GM19468 (cell line): ENCODE data around the gene OXNAD1.

Source experiments
- ATAC-seq: cut with Tn5 transposase; IDR thresholded peaks from one replicate; pipeline ENCODE4 v1.9.1; 2021; ENCODE audit warnings: mild to moderate bottlenecking, moderate library complexity, moderate number of reproducible peaks; ENCODE audit not compliant: unreplicated experiment; ENCODE audit errors: extremely low read depth

The OXNAD1 gene

DNA sequence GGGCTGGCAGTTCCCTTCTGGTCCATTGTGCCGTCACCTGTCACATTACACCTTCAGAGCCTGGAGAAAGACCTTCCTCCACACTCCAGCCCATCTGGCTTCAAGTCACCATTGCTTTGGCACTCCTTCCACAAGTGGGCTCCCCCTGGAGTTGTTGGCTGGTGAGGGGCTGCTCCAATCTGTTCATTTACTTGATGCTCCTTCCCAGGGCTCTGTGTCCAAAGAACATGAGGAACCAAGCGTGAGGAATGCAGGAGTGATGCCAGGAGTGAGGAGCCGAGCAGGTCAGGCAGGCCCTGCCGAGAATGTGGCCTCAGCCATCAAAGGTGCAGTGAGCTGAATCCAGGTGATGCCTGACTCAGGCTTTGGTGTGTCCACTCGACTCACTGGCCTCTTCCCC is 57.2 kb downstream of the OXNAD1 start:
- no peak for ATAC-seq

DNA sequence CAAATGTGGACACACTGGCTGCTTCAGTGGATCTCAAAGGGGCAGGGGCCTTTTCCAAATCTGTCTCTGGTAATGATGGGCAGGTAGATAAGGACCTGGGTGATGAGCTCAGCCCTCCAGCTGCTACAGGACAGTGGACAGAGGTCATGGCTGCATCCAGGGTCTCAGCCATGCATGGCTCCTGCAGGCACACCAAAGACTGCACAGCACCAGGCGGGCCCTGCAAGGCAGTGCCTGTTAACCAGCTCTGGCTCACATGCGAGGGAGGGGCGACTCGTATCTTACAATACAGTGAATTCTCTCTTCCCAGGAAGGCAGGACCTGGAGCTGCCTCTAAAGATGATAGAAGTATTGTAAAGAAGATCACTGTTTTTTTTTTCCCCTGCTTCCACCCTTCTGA is 58.7 kb downstream of the OXNAD1 start:
- ATAC-seq: no peak

DNA sequence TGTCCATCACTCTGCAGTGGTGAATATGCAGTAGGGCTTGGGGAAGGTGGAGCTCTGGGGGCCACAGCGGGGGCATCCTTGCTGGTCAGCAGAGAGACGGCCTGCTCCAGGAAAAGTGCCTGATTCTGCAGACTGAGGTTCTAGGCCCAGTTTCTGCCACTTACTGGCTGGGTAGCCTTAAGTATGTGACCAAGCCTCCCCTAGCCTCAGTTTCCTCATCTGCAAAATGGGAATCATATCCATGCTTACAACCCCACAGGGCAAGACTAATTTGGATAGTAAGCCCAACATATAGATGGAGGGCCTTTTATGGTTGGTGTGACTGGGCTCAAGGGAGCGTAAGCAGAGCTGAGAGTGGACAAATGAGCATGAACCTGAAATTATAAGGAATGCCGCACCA is 60.8 kb downstream of the OXNAD1 start:
- no peak for ATAC-seq

DNA sequence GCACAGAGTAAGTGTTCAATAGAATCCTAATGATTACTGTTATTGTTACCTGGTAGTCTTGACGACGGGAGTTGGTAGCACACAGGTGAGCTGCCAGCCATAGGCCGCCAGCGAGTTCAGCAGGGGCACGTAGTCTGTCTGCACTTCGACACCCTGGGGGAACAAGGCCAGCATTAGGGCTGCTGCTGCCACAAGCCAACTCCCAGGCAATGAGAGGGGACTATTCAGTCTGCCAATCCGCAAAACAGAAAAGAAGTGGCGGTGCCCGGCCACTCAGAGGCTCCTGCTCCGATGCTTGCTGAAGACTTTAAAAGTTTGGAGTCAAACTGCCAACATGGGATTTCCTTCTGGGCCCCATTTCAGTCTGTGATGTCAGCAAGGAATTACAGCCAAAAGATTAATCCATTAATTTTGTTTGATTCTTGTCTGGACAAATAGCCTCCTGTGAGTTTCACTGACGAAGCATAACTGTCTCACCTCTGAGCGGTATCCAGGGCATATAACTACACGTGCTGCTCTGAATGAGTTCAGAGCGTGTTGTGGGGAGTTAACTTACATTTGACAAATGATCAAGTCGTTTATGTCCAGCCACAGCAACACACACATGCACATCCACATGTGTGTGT is 61.8 kb downstream of the OXNAD1 start:
- ATAC-seq: no peak

DNA sequence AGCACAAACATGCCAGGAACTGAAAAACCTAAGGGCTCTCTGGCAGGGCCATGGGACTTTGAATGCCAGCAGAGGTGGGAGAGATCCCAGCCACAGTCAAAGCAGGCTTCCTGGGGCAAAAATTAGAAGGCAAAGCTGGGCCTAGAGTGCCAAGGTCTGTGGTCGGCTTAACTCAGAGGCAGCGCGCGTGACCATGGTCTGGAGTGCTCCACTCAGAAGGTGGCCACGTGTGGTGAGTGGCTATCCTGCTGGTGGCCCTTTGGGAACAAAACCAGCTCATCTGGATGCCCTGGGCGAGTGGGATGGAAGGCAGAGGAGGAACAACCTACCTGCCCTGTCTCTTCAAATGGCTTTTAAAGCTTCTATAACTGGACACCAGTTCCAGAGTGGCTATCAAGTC is 63.1 kb downstream of the OXNAD1 start:
- no peak for ATAC-seq

DNA sequence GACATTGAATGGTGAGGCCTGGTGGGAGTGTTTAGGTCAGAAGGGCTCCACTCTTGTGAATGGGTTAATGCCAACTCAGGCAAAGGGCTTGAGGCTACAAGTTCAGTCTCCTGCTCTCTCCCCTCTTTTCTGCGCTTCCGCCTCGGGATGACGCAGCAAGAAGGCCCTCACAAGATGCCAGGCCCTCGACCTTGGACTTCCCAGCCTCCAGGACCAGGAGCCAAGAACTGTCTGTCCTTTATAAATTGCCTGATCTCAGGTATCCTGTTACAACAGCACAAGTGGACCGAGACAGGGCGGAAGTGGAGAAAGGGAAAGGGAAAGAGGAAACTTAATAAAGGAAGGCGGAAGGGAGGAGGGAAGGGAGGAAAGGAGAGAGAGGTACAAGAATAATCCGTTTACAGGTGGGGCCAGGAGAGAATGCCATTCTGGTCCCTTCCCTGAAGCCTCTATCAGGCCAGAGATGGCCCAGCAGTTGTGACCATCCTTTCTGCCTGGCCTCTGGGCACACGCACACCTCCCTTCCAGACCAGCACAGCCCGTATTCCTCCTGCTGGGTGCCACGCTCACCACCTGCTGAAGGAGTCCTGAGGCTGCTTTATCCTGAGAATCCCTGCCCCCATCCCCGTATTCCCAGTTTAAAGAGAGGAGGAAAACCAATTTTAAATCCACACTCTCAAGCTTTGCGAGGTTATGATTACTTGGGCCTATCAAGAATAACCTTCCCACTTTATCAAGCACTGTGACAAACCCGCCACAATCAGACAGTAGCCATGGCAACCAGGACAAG is 64.2 kb downstream of the OXNAD1 start:
- ATAC-seq: no peak

DNA sequence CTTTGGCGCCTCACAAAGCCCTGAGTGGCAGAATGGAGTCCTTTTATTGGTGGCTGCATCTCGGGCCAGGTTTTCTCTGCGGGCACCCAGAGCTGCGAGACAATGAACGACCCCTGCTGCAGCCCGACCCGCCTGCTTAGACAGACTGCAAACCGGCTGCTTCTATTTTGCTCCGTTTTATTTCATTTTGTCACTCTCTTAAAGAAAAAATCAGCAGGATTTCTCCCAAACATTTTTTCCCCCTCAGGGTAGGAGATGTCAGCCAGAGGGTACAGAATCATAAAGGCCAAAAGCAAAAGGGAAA is 64.8 kb downstream of the OXNAD1 start:
- no peak for ATAC-seq

DNA sequence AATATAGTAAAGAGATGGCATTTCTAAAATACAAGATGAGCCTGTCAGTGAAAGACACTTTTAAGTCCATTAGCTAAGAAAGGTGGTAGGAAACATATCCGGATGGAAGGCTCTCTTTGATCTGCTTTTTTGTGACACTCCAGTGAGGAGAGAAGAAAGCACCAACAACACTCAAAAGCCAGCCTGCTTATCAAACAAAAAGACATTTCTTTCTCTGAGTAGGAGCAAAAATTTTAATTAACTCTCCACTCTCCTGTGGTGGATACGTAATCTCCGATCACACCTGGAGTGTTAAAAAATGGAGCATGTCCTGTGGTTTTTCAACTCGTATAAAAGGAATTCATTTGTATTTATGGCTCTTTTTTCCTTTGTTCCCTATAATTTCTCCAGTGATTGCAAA is 65.3 kb downstream of the OXNAD1 start:
- ATAC-seq: no peak

DNA sequence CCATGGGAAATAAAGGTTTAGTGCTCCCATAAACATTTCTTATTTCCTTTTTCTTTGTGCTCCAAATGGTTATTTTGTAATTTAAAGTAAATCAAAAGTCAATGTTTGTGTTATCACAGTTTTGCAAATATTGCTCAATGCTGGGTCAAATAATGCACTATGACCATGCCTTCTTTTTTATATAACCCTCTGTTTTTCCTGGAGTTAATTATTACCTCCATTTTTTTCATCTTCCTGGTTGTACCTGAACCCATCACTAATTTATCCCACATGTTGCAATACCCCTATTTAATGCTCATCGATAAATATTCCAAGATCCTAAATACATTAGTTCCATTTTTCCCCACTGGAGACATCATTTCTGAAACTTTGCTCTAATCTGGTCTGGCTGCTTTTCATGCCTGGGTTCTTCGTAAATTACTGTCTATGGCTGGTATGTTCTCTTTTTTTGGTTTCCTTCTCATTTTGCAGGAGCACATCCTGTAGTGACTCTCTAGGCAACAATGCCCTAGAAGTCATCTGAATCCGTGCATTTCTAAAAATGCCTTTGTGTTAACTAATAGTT is 66.4 kb downstream of the OXNAD1 start:
- ATAC-seq: no peak

DNA sequence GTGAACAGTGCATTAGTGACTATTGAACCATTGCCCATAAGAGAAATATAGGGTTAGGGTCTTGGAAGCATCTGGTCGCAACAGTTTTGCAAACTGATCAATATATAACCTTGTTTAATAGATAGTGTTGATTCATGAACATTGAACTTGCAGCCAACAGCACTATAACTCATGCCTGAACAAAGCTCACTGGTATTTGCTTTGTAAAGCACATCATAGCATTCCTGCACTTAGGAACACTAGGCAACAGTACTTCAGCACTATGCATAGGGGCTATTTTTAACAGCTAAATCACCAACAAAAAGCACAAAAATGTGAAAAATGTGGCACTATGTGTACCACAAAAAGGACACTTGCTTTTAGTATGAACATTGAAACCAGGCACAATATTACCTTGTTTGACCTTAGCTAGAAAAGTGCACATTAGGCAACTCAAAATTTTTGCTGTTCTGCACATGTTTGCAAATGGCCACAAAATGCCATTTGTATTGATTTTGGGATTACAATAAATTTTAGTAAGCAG is 68.0 kb downstream of the OXNAD1 start:
- ATAC-seq: no peak

DNA sequence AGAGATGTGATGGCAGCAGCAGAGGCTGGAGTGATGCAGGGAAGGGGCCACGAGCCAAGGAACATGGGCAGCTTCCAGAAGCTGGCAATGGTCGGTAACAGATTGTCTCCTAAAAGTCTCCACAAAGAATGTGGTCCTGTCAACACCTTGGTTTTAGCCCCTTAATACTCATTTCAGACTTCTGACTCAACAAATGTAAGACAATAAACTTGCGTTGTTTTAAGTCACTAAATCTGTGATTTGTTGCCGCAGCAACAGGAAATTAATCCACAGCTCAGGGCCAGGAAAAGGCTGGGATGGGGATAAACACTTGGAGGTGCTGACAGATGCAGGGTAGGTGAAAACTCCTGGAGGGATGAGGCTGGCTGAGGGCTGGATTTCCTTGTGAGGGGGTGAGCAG is 69.9 kb downstream of the OXNAD1 start:
- no peak for ATAC-seq

DNA sequence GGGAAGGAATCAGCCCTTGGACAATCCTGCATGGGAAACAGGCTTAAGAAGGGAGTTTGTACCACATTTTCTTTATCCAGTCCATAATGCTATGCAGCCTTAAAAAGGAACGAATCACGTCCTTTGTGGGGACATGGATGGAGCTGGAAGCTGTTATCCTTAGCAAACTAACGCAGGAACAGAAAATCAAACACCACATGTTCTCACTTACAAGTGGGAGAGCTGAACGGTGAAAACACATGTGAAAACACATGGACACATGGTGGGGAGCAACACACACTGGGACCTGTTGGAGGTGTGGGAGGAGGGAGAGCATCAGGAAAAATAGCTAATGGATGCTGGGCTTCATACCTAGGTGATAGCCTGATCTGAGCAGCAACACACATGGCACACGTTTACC is 70.3 kb downstream of the OXNAD1 start:
- no peak for ATAC-seq

DNA sequence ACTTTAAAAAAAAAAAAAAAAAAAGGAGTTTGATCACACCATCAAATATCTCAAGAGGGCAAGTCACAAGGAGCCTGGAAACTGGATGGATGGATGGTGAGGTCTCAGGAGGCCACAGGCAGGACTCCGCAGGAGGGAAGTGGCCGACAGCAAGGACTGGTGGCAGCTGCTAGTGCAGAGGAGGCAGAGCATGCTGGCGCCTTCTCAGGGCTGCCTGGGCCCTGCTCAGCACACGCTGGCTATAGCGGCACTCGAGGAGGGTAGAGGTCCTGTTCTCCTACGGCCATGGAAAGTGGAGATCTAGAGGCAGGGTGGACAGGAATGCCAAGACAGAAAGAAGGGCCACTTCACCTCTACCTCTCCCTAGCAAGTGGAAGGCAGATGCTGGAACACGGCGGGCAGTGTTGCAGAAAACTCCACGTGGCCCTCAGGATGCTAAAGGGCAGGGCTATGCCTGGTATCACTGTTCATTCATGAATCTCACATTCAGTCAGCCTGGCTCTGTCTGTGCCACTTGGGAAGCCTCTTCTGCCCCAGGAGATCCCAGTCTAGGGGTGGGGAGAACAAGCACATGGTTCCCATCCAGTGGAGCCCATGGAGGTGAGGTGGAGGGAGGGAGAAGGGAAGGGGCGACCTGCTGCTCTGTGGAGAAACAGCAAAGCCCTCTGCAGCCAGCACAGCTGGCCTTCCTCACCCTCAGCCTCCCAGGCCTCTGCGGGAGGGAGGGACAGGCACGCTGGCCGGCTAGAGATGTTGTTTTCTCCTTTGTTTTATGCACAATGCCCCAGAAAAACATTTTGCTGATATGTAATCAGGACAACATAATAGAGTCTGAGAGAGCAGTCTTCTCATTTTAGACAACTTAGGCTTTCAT is 71.0 kb downstream of the OXNAD1 start:
- no peak for ATAC-seq

DNA sequence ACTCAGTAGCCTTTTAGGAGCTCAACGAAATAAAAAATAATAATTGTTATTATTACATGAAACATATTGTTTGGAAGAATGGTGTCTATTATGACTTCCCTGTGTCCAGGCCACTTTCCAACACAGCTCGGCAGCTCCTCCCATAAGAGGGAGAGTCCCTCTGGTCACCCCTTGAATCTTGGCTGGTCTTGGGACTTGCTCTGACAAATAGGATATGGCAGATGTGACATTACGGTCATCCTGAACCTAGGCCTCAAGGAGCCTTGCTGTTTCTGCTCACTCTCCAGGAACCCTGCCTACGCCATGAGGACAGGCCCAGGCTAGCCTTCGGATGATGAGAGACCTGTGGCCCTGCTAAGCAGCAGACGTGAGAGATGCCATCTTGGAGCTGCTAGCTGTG is 71.8 kb downstream of the OXNAD1 start:
- ATAC-seq: no peak

DNA sequence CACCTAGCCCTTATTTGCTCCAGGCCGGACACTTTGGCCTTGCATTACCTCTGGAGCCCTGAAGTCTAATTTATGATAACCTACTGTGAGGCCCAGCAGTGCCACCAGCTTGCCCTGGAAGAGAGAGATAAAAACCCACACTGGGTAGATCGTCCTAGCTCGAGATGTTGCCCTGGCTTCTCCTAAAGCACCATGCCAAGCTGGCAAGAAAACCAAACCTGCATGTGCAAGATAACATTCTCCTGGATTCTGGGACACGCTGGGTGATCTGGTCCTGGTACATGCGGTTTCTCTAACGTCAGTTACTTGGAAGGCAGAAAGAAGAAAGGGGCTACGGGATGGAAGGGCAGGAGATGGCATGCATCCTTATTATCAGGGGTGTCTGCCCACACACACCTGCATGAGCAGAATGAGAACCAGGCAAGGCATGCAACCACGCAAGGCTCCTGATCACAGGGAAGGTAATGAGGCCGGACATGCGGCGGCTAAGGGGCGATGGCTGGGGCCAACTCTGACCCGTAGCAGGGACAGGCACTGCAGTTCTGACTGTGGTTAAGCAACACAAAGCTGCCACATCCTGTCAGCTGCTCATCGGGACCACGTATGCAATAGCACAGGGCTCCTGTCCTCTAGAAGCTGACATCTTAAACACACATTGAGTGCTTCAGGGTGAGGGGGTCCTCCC is 73.0 kb downstream of the OXNAD1 start:
- peak; percentile 77 for ATAC-seq

DNA sequence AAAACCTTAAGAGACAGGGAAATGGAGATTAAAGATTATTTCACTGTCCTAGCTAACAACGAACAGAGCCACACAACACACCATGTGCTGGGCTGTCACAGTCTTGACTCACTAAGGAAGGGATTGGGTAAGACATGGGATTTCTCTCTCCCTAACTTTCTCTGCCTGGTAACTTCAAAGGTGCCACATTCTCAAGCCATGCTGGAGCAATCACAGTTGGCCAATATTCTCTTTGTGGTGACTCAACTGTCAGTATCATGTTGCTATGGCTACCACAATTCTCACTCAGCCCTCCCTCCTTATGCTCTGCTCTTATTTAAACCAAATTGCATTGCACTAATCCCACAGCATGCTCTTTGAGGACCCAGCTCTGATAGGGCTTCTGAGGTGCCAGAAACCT is 74.0 kb downstream of the OXNAD1 start:
- no peak for ATAC-seq

DNA sequence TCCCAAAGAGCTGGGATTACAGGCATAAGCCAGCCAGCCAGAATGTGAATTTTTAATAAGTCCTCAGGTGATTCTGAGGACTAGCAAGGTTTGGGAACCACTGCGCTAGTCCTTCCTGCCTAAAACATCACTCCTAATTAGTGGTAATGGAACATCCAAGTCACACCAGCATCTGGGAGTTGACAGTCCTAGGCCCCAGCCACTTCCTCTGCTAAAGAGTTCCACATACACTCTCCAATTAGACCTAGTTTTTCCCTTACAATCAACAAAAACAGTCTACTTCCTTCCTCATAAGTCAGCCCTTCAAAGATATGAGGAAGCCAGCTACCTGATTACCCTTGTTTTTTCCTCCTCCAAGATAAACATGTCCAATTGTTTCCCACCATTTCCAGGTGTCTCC is 78.1 kb downstream of the OXNAD1 start:
- ATAC-seq: no peak

DNA sequence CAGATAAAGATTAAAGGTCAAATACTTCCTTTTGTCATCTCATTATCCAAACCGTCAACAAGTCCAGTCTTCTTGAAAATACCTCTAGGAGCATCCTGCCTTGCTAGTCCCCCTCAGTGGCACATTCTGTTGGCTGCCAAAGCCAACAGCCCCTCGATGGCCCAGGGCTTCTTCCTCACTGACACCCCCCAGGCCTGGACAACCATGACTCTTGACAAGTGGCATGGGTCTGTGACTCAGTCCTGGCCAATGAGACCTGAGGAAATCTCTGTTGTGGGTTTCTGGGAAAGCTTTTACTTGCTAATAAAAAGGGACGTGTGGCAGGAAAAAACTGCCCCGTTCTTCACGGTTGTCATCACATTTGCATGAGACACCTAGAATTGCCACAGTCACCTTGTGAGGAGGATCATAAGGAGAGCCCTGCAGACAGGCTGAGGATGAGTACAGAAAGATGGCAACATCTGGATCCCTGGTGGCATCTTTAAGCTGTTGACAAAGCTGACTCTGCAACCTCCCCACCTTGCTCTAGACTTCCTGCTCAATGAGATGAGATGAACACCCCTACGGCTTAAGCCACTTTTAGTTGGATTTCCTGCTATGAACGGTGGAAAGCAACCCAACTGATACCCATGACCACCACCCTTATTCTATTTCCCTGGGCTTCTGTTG is 81.5 kb downstream of the OXNAD1 start:
- no peak for ATAC-seq

DNA sequence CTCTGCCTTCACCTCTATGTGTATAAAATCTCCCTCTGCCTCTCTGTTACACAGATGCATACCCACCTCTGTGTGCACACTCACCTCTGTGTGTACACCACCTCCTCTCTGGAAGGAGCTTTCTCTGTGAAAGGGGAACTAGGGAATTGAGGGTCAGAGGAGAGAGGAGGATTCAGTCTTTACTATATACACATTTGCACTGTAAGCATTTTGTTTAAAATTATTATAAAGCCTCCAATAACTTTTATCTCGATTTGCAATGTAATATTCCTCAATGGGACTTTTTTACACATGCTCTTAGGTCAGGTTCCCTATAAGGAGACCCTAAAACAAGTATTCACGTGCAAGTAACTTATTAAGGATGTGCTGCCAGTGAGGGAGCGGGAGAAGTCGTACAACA is 82.5 kb downstream of the OXNAD1 start:
- ATAC-seq: no peak
